ENCODE data around the gene GFAP.

Gene GFAP

DNA sequence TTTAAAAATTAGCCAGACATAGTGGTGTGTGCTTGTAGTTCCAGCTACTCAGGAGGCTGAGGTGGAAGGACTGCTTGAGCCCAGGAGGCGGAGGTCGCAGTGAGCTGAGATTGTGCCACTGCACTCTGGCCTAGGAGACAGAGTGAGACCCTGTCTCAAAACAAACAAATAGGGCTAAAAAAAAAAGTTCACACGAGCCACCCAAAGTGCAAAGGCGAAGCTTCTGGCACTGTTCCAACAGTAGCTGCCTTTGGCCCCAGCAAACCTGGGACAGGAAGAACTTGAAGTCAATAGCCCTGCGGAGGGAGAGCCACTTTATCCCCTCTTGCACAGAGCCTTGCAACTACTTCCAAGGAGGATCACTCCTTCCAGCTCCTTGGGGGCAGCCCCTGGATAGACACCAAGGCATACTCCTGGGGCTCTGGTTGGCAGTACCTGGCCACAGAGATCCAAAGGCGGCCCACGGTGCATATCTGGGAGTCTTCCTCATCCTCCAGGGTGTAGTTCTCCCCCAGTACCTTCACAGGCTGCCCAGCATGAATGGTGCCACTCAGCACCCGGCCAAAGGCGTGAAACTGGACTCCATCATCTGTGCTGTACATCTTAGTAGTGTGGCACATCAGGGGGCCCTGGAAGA is 52.9 kb downstream of the GFAP start:
- no peak for TF ChIP-seq CTCF (IDR thresholded peaks at IDR 0.05; ENCODE audit: borderline replicate concordance, insufficient read depth, low read depth, low read length)
- no peak overlapping the region for H3K4me3 ChIP-seq (ENCODE audit: low read depth, low read length)

GRCh38 chr17:44859701-44860100 is 55.6 kb downstream of the GFAP start:
- no peak for TF ChIP-seq CTCF (IDR thresholded peaks at IDR 0.05; ENCODE audit: borderline replicate concordance, insufficient read depth, low read depth, low read length)
- no peak overlapping the region for H3K4me3 ChIP-seq (ENCODE audit: low read depth, low read length)

DNA sequence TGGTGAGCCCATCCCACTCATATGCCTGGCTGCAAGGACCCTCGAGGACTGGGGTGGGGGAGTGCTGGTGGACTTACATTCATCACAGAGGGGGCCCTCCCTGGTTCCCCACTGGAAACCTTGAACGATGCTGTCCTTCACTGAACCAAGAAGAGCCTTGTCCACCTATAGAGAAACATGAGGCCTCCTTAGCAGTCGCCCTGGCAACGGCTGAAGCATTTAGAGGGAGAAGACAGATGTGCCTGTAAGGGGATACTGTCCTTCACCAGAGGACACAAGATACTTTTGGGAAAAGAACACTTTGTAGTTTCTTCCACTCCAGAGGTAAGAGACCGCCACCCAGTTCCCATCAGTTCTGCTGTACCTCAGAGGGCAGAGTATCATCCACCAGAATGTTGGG is 61.1 kb downstream of the GFAP start:
- no peak for TF ChIP-seq CTCF (IDR thresholded peaks at IDR 0.05; ENCODE audit: borderline replicate concordance, insufficient read depth, low read depth, low read length)

More for the DNA sequence above, 61.1 kb downstream of the GFAP start:
- no peak overlapping the region for H3K4me3 ChIP-seq (ENCODE audit: low read depth, low read length)

Data from GM12875 (cell line).